Upper lobe of left lung (tissue), 6 donors: ENCODE data around the gene AVPR1A. TPM values are rescaled to one million over a fixed set of nuclear protein-coding genes. Genes with fewer than 3 reads are reported as not detected.

Experiments used
- ATAC-seq, 2 donors: fragments of 200-7000 bp; cut with Tn5 transposase; one replicate each; pipeline ENCODE4 v1.9.1; 2022; ENCODE audit warnings: mild to moderate bottlenecking in 2 of 2, moderate library complexity in 2 of 2; ENCODE audit not compliant: low FRiP score in 2 of 2
- DNase-seq, 2 donors: peaks; one replicate each; pipeline ENCODE4 v3.0.0-alpha.2; 2019 to 2020
- H3K27ac ChIP-seq, 4 donors: fragments of 200-600 bp; sonication (generic); one replicate each; pipeline ENCODE4 v1.5.1; 2016 to 2019
- H3K27me3 ChIP-seq, 4 donors: fragments of 200-600 bp; sonication (generic); one replicate each; pipeline ENCODE4 v1.5.1; 2017 to 2019
- H3K36me3 ChIP-seq, 4 donors: fragments of 200-600 bp; sonication (generic); one replicate each; pipeline ENCODE4 v1.5.1; 2016 to 2019
- H3K4me1 ChIP-seq, 4 donors: fragments of 200-600 bp; sonication (generic); one replicate each; pipeline ENCODE4 v1.5.1; 2018 to 2019
- H3K4me3 ChIP-seq, 4 donors: fragments of 200-600 bp; sonication (generic); one replicate each; pipeline ENCODE4 v1.5.1; 2017 to 2019; ENCODE audit warnings: mild to moderate bottlenecking in 2 of 4, moderate library complexity in 1 of 4
- H3K9me3 ChIP-seq, 4 donors: fragments of 200-600 bp; sonication (generic); one replicate each; pipeline ENCODE4 v1.5.1; 2018 to 2019
- CTCF ChIP-seq, 6 experiments: fragments of 450-650 bp in 4 of 6; fragments of 200-600 bp in 2 of 6; sonication (generic) in 2 of 6; IDR thresholded peaks; one replicate each; pipeline ENCODE4 v1.5.1; 2016 to 2019; ENCODE audit warnings: antibody characterized with exemption in 6 of 6
- EP300 ChIP-seq, 4 donors: sonication (generic); formaldehyde crosslinking; IDR thresholded peaks; one replicate each; pipeline ENCODE4 v1.5.1; 2017; ENCODE audit warnings: antibody characterized with exemption in 4 of 4, control low read depth in 2 of 4
- POLR2A ChIP-seq, 4 donors: fragments of 450-650 bp; IDR thresholded peaks; one replicate each; pipeline ENCODE4 v1.5.1; 2016 to 2017; ENCODE audit warnings: antibody characterized with exemption in 4 of 4, mild to moderate bottlenecking in 2 of 4
- POLR2AphosphoS5 ChIP-seq, 2 donors: sonication (generic); formaldehyde crosslinking; IDR thresholded peaks; one replicate each; pipeline ENCODE4 v1.5.1; 2017; ENCODE audit warnings: antibody characterized with exemption in 2 of 2
- WGBS, 2 donors: methylation state at CpG; one replicate each; pipeline ENCODE4 v1.1.5; 2017 to 2018; 5-methylcytosine and 5-hydroxymethylcytosine counted together
- total RNA-seq, 6 donors: library from RNA; depleted of rRNA in 4 of 6; stranded (reverse); fragments of >200 nt in 4 of 6; gene quantifications; one replicate each; pipeline versions ENCODE4 v1.1.0 to v1.2.1, GENCODE V29; 2016 to 2021
- donor health status: DM: no; HTN: no; CAD: no; lungs with moderate emphysema.
- donor health status: DM: no; HTN: yes; CAD: no; lungs with severe emphysema.

AVPR1A gene
- total RNA-seq, 6 donors from 2014 or later = 0.33 to 2.5 (median 0.74) TPM; not detected in 1

GRCh38 chr12:63164911-63165310, 13.9 kb upstream of the AVPR1A start:
- Histone ChIP-seq H3K36me3 (no peaks in the 10 kb centered on the region), H3K4me1 (no peaks in the 10 kb centered on the region), H3K9me3 (no peaks in the 10 kb centered on the region), H3K27me3 (no peaks in the 10 kb centered on the region), H3K4me3 (no peak overlapping the region), H3K27ac (no peak overlapping the region)
- no peak for TF ChIP-seq POLR2AphosphoS5 (IDR thresholded peaks at IDR 0.05)
- TF ChIP-seq EP300 (IDR thresholded peaks at IDR 0.05) = no peak
- no peak for TF ChIP-seq CTCF (IDR thresholded peaks at IDR 0.05)
- TF ChIP-seq POLR2A (IDR thresholded peaks at IDR 0.05) = no peak
- WGBS, 2 donors = 92% methylated on average over 2 of the region's 2 CpGs
- DNase-seq = no peak
- no peak for ATAC-seq

GRCh38 chr12:63163541-63163940, 12.5 kb upstream of the AVPR1A start:
- TF ChIP-seq EP300 (IDR thresholded peaks at IDR 0.05) = no peak
- no peak for TF ChIP-seq POLR2A (IDR thresholded peaks at IDR 0.05)
- no peak for TF ChIP-seq POLR2AphosphoS5 (IDR thresholded peaks at IDR 0.05)
- no peak for TF ChIP-seq CTCF (IDR thresholded peaks at IDR 0.05)
- H3K27me3 ChIP-seq = no peaks in the 10 kb centered on the region
- ATAC-seq (no peak), DNase-seq (no peak)
- H3K9me3 ChIP-seq = no peaks in the 10 kb centered on the region
- H3K36me3 ChIP-seq = no peaks in the 10 kb centered on the region
- no peak overlapping the region for H3K4me3 ChIP-seq
- no peak overlapping the region for H3K27ac ChIP-seq
- no peaks in the 10 kb centered on the region for H3K4me1 ChIP-seq
- WGBS, 2 donors = 77 to 92% methylated on average over 1 of the region's 1 CpG

GRCh38 chr12:63155375-63155774, 4.4 kb upstream of the AVPR1A start:
- DNase-seq = no peak
- WGBS, 2 donors = 73 to 90% methylated on average over 2 of the region's 2 CpGs
- no peak for TF ChIP-seq POLR2A (IDR thresholded peaks at IDR 0.05)
- no peak for TF ChIP-seq EP300 (IDR thresholded peaks at IDR 0.05)
- no peak overlapping the region for H3K27ac ChIP-seq
- H3K36me3 ChIP-seq = no peaks in the 10 kb centered on the region
- peaks cover 0 to 14% (median 11%) of the 10 kb centered on the region in 4 donors for H3K27me3 ChIP-seq
- ATAC-seq = no peak
- H3K4me3 ChIP-seq = no peak overlapping the region
- no peaks in the 10 kb centered on the region for H3K9me3 ChIP-seq
- H3K4me1 ChIP-seq = peaks cover 8 to 20% (median 16%) of the 10 kb centered on the region in 4 donors

- Histone ChIP-seq H3K9me3 (no peaks in the 10 kb centered on the region), H3K27me3 (peaks cover 0 to 21% (median 15%) of the 10 kb centered on the region in 4 donors), H3K4me1 (peaks cover 8 to 26% (median 19%) of the 10 kb centered on the region in 4 donors), H3K4me3 (no peak overlapping the region), H3K36me3 (no peaks in the 10 kb centered on the region), H3K27ac (no peak overlapping the region)
- ATAC-seq = no peak
- 94 to 95% methylated on average over 5 of the region's 5 CpGs for WGBS, 2 donors
- TF ChIP-seq CTCF (IDR thresholded peaks at IDR 0.05) (no peak), POLR2A (IDR thresholded peaks at IDR 0.05) (no peak), POLR2AphosphoS5 (IDR thresholded peaks at IDR 0.05) (no peak), EP300 (IDR thresholded peaks at IDR 0.05) (no peak)
- no peak for DNase-seq
Measured at GRCh38 chr12:63154560-63154959, 3.6 kb upstream of the AVPR1A start.

- DNase-seq (no peak), ATAC-seq (no peak)
- no peaks in the 10 kb centered on the region for H3K9me3 ChIP-seq
- WGBS, 2 donors = 19 to 24% methylated on average over 7 of the region's 7 CpGs
- H3K36me3 ChIP-seq = no peaks in the 10 kb centered on the region
- no peak overlapping the region for H3K27ac ChIP-seq
- peaks cover 0 to 21% (median 15%) of the 10 kb centered on the region in 4 donors for H3K27me3 ChIP-seq
- TF ChIP-seq CTCF (IDR thresholded peaks at IDR 0.05) (peak in 1 of 6 experiments; percentile 3), EP300 (IDR thresholded peaks at IDR 0.05) (no peak)
- peak overlapping the region in 2 of 4 donors; percentile 35 to 48 for H3K4me3 ChIP-seq
- peaks cover 8 to 26% (median 19%) of the 10 kb centered on the region in 4 donors for H3K4me1 ChIP-seq
Measured at GRCh38 chr12:63152321-63152700, 1.3 kb upstream of the AVPR1A start.
